GM21381 (cell line): Measurements from ENCODE around the gene TRAPPC10.
A peak's percentile ranks its signal among the peaks of the same experiment; 100 is the strongest.

Source experiments
- ATAC-seq: cut with Tn5 transposase; IDR thresholded peaks from one replicate; pipeline ENCODE4 v1.9.1; 2021; ENCODE audit warnings: mild to moderate bottlenecking, moderate library complexity; ENCODE audit not compliant: unreplicated experiment

Gene TRAPPC10

DNA sequence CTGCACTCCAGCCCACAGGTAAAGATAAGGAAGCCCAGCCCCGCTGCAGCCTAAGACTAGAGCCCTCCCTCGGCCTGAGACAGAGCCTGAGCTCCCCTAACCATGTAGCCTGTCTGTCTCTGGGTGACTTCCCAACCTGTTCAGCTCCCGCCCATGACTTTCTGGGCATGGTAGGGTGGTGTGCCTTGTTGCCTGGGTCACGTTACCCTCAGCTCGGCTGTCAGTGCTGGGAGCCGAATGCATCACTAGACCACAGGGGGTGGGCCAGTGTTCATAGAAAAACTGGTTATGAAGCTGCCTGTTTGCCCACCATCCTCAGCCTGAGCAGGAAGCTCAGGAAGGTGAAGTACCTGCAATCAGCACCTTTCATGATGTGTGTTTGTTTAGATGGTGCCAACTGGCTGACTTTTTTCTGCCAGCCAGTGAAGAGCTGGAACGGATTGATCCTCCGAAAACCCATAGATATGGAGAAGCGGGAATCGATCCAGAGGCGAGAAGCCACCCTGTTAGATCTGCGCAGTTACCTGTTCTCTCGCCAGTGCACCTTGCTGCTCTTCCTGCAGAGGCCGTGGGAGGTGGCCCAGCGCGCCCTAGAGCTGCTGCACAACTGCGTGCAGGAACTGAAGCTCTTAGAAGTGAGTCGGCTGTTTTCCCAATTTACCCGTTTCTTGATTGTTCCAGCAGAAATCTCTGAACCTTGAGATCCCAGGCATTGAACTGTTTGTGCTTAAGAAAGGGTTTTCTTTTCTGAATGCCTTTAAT lies 51.2 kb downstream of the TRAPPC10 start:
- no peak for ATAC-seq

GRCh38 chr21:44064852-44065403 lies 52.8 kb downstream of the TRAPPC10 start:
- ATAC-seq, result no peak

GRCh38 chr21:44065428-44065827 lies 53.3 kb downstream of the TRAPPC10 start:
- ATAC-seq, result peak; percentile 77

DNA sequence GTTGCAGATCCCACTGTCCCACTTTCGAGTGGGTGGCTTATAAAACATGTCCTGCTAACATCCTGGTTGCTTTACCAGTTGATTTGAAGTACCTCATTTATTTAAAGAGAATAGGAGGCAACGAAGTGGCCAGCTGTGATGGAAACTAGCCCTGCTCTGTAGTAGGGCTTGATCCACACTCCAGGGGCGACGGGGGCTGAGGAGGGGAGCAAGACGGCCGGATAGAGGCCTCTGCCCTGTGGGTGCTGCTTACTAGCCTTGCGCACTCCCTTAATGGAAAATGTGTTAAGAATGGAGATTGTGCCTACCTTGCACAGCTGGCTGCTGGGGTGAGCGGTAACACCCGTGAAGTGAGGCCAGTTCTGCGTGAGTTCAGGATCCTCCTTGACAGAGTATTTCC lies 54.0 kb downstream of the TRAPPC10 start:
- ATAC-seq, result no peak

DNA sequence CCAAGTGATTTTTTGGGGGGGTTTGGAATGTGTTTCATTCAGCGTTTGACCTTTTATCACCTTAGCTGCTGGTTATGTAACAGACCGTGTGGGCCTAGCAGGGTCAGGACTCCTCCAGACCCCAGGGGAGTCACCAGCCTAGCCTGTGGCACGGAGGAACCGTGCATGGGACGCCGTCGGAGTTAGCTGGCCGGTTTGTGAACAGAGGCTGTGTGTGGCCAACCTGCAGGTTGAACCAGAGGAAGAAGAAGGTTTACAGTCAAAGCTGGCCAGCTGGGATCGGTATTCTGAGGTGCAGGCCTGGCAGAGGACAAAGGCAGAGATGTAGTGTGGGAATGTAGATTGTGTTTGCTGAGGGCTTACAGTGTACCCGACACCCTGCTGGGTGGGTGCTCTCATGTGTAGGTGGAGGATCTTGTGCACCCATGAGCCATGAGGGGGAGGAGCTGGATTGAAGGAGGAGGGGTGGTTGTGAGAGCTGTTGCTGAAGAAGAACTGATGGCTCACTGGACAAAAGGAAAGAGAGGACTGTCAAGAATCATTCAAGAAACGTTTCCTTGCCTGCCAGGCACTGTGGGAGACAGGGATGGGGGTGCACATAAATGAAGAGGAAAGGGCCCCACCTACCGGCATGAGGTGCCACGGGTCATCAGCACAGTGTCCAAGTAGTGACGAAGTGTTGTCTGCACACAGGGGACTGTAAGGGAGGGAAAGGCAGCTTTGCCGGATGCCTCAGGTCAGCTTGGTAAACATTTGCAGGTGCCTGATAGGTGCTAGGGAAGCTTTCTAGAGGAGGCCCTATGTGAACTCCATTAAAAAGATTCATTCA lies 55.1 kb downstream of the TRAPPC10 start:
- no peak for ATAC-seq

DNA sequence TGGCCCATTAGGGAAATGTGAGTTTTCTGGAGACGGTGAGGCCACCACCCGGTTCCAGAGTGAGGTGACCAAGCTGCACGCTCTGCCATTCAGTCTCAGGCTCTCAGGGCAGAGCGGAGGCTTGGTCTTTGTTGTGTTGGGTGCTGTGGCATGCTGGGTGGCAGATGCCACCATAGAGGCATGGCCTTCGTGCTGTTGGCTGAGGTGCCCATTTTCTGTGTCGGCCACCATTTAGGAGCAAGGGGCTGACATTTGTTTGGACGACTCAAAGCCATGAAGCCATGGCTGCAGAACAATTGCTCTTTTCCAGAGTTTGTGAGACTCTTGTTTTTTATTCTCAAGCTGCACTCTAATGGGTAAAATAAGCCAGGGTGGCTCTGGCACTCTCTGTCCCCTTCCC lies 58.3 kb downstream of the TRAPPC10 start:
- ATAC-seq, result no peak

DNA sequence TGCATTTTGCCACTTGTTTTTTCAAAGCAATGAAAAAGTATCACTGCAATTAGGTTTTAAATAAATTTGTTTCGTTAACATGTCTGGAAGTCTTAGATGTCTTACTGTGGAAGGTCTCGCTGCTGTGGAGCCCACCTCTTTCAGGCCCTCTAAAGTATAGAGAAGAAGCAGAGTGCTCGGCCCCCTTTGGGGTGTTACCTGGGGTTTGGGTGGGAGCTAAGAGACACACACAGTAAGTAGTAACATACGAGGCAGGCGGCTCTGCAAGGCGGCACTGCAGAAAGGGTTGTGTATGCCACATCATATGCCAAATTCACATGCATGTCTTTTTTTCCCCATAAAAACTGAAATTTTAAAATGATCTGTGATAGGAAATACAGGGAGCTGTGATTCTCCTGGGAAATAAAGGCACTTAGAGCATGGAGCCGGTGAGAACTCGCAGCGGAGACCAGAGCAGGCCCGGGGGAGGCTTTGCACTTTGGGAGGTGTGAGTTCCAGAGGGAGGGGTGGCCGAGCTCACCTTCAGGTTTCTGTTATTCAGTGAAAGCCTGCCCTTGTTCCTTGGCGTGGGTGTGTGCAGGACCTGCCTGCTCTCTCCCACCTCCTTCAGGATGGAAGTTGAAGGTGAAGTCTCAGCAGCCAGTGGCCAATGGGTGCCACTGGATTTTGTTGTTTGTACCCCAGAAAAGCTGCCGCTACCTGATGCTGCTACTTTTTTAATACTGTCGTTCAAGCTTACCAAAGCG lies 59.4 kb downstream of the TRAPPC10 start:
- no peak for ATAC-seq

- ATAC-seq, result no peak
These were observed 60.0 kb downstream of the TRAPPC10 start for GRCh38 chr21:44072111-44072510.

DNA sequence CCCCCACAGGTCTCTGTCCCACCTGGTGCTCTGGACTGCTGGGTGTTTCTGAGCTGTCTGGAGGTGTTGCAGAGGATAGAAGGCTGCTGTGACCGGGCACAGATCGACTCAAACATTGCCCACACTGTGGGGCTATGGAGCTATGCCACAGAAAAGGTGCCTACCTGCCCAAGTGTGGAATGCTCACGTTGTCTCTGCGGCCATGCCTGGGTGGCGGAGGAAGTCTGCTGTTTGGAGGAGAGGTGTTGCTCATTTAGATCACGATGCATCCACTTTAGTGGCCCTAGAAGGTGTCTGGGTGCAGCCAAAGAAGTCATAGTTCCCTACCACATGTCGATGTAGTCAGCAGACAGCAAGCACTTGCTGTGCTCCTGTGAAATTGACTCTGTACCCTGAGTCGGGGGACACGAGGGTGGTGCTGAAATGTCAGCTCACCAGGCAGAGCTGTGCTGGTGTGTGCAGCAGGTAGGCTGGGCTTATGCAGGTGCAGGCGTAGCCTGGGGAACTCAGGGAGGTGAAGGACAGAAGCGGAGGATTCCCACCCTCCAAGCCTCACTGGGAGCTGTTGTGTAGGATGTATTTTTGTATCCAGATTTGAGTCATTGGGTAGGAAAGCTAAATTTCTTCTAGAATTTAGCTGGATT lies 62.3 kb downstream of the TRAPPC10 start:
- no peak for ATAC-seq

DNA sequence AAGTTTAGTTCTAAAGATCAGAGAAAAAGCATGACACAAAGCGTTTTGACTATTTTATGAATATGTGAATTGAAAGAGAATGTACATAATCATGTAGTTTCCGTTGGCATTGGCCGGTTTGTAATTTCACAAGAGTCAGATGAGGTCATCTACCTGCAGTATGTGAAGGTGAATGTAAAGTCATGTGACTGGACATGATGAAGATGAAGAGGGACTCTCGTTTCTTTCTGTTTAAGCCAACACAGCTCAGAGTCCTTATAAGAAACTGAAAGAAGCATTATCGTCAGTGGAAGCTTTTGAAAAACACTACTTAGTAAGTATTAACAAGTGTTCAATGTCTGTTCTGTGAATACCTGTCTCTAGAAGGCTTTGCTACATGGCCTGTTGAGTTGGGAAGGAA lies 64.2 kb downstream of the TRAPPC10 start:
- ATAC-seq, result no peak

DNA sequence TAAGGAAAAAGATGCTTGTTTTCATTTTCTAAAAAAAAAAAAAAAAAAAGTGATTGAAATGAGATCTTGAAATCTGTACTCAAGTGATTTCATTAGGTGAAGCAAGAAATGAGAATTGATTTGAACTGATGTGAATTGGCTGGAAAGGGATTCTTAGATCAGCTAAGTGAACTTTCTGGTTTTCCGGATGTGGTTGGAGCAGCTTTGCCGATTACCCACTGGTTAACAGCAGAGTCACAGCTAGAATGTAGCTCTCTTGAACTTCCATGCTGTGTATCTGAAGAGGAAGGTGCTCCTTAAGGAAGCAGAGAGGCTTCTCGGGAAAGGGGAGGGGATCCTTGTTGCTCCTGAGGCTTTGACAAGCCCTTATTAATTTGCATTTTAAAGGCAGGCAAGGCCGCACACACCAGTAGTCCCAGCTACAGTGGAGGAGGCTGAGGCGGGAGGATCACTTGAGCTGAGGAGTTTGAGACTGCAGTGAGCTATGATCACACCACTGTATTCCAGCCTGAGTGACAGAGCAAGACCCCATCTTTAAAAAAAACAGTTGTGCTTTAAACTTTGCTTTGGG lies 66.4 kb downstream of the TRAPPC10 start:
- no peak for ATAC-seq

DNA sequence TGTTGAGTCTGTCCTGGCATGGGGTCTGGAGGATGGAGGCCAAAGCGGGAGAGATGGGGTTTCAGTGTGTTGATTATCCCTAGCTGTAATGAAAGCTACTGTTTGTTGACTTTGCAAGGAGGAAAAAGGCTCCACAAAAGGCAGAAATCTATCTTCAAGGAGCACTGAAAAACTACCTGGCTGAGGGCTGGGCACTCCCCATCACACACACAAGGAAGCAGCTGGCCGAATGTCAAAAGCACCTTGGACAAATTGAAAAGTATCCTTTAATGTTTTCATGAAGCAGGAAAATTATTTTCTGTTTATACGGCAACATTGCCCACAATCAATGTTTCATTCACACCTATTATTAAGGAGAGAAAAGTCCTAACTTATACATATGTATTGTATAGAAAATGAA lies 67.3 kb downstream of the TRAPPC10 start:
- no peak for ATAC-seq

DNA sequence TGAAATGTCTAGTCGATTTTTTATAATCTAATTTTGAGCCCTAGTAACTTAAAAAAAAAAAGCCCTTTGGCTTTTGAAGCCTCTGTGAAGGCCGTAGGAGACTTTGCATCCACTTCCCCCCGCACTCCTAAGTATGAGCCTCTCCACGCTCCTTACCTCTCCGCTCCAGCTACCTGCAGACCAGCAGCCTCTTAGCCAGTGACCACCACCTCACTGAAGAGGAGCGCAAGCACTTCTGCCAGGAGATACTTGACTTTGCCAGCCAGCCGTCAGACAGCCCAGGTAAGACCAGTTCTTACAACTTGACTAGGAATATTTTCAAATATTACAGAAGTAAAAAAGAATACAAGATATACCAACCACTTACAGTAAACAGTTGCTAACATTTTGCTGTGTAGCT lies 67.7 kb downstream of the TRAPPC10 start:
- no peak for ATAC-seq

- ATAC-seq, result no peak
These were observed 70.7 kb downstream of the TRAPPC10 start for GRCh38 chr21:44082648-44083440.

GRCh38 chr21:44083631-44084291 lies 71.7 kb downstream of the TRAPPC10 start:
- ATAC-seq, result no peak

DNA sequence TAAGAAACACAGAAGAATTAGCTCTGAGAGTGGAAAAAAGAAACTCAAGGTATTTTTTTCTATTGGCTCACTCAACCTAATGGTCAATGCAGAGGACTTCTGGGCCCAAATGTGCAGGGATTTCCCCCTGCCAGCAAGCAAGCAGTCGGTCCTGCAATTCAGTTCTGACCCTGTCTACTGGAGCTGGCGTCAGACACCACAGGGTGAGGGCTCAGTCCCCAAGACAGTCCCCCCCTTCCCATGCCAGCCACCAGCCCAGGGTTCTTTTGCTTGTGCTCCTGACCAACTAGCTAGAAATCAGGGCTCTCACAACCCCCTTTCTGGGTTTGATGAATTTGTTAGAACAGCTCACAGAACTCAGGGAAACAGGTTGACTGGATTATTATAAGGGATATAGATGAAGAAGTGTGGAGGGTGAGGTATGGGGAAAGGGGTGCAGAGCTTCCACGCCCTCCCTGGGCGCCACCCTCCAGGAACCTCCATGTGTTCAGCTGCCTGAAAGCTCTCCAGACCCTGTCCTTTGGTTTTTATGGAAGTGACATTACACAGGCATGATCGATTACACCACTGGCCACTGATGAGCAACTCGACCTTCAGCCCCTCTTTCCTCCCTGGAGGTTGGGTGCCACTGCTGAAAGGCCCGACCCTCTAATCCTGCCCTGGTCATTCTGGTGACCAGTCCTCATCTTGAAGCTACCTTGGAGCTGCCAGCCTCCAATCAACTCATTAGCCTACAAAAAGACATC lies 72.6 kb downstream of the TRAPPC10 start:
- no peak for ATAC-seq

DNA sequence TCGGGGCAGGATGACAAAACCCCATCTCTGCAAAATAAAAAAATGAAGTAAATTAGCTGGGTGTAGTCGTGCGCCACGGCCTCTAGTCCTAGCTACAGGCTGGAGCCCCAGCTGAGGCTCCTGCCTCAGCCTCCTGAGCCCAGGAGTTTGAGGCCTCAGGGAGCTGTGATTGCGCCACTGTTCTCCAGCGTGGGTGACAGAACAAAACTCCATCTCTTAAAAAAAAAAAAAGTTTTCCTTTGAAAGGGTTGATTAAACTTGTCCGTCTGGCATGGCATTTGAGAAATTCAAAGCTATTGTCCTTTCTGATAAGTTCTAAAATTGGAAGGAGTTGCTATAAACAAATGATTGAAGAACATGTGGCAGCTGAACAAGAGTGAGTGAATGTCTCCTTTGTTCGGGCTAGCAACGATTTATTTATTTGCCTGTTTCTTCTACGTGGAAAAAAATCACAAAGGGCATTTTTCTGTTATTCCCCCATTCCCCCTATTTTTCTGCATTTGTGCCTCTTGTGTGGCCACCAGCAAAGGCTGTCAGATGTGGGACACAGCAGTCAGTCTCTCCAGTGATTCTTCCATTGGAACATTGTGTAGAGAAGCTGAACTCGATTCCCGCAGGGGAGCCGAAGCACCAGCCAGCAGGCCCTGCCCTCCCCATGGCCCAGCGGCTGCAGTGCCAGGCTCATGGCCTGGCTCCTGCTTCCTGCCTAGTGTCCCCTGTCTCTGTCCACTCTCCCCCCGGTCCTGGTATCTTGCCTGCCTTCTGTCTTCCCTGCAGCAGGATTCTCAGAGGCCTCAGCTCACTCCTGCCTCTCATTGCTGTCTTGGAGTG lies 73.6 kb downstream of the TRAPPC10 start:
- no peak for ATAC-seq
